Keratinocyte (primary cell): ENCODE results near the gene CLDND2. TPM values are rescaled to one million over a fixed set of nuclear protein-coding genes. Genes with fewer than 3 reads are reported as not detected.

Experiments
- DNase-seq: peaks from one replicate; pipeline ENCODE4 v3.0.0-alpha.2; 2011; ENCODE audit warnings: low read depth, missing footprints, low spot score
- FAIRE-seq: peaks from 2 replicates; lab custom pipeline; 2011; peaks lifted over from hg19 to GRCh38; lab: Jason Lieb, UNC
- H2AFZ ChIP-seq: 2 replicates; pipeline ENCODE4 v1.6.0; 2012; ENCODE audit warnings: low read length, control low read depth, inconsistent platforms; ENCODE audit not compliant: control insufficient read depth
- H3K27ac ChIP-seq: 2 replicates; pipeline ENCODE4 v1.5.1; 2011; ENCODE audit warnings: low read length; ENCODE audit not compliant: control insufficient read depth, insufficient read depth
- H3K27me3 ChIP-seq: 3 replicates; pipeline ENCODE4 v1.6.0; 2011; ENCODE audit warnings: low read length; ENCODE audit not compliant: control insufficient read depth, insufficient read depth; ENCODE audit errors: extremely low read depth
- H3K36me3 ChIP-seq, 2 experiments: 2 replicates in 1 of 2; 3 replicates in 1 of 2; pipeline ENCODE4 v1.5.1; 2011; ENCODE audit warnings: low read length in 2 of 2, mild to moderate bottlenecking in 1 of 2; ENCODE audit not compliant: control insufficient read depth in 2 of 2, insufficient read depth in 2 of 2; ENCODE audit errors: extremely low read depth in 1 of 2
- H3K4me1 ChIP-seq: 3 replicates; pipeline ENCODE4 v1.5.1; 2011; ENCODE audit warnings: low read length; ENCODE audit not compliant: control insufficient read depth, insufficient read depth; ENCODE audit errors: extremely low read depth
- H3K4me2 ChIP-seq: 3 replicates; pipeline ENCODE4 v1.6.0; 2011; ENCODE audit warnings: low read depth, low read length; ENCODE audit not compliant: control insufficient read depth, insufficient read depth; ENCODE audit errors: extremely low read depth
- H3K4me3 ChIP-seq, 3 experiments: fragments of 200-600 bp in 1 of 3; sonication (generic) in 1 of 3; 2 replicates in 2 of 3; 3 replicates in 1 of 3; pipeline ENCODE4 v1.5.1; 2011 to 2016; ENCODE audit warnings: low read length in 3 of 3, mild to moderate bottlenecking in 3 of 3, control low read depth in 2 of 3, inconsistent platforms in 1 of 3, low read depth in 1 of 3, mixed read lengths in 1 of 3, mixed run types in 1 of 3, moderate library complexity in 1 of 3; ENCODE audit not compliant: control insufficient read depth in 2 of 3, insufficient read depth in 2 of 3; ENCODE audit errors: extremely low read depth in 1 of 3
- H3K79me2 ChIP-seq: 2 replicates; pipeline ENCODE4 v1.6.0; 2012; ENCODE audit warnings: low read length; ENCODE audit not compliant: control insufficient read depth, insufficient read depth
- H3K9ac ChIP-seq: 3 replicates; pipeline ENCODE4 v1.6.0; 2011; ENCODE audit warnings: low read length; ENCODE audit not compliant: control insufficient read depth, insufficient read depth; ENCODE audit errors: extremely low read depth
- H3K9me1 ChIP-seq: 3 replicates; pipeline ENCODE4 v1.6.0; 2011; ENCODE audit warnings: low read length; ENCODE audit not compliant: control insufficient read depth, insufficient read depth; ENCODE audit errors: extremely low read depth
- H3K9me3 ChIP-seq: 2 replicates; pipeline ENCODE4 v1.5.1; 2012; ENCODE audit warnings: low read depth, low read length; ENCODE audit not compliant: control insufficient read depth
- H4K20me1 ChIP-seq: 3 replicates; pipeline ENCODE4 v1.6.0; 2011; ENCODE audit warnings: low read length; ENCODE audit not compliant: control insufficient read depth, insufficient read depth; ENCODE audit errors: extremely low read depth
- CTCF ChIP-seq, 3 experiments: IDR thresholded peaks in 1 of 3; conservative IDR thresholded peaks in 1 of 3; optimal IDR thresholded peaks in 1 of 3; 2 replicates in 2 of 3; 3 replicates in 1 of 3; pipeline versions ENCODE3 to v1.5.1; 2011; ENCODE audit warnings: low read length in 3 of 3, mild to moderate bottlenecking in 3 of 3, moderate library complexity in 2 of 3, control low read depth in 1 of 3, inconsistent platforms in 1 of 3; ENCODE audit not compliant: insufficient read depth in 2 of 3; ENCODE audit errors: extremely low read depth in 1 of 3
- EZH2 ChIP-seq: IDR thresholded peaks from one replicate; pipeline ENCODE4 v1.6.1; 2012; ENCODE audit warnings: inconsistent platforms, mild to moderate bottlenecking, low read length, moderate library complexity
- dilution Hi-C: fragments of 300-500 bp; cut with MboI; formaldehyde crosslinking; loops from one replicate; pipeline ENCODE4 v1.7.0; 2020; ENCODE audit warnings: low sequenced_read_pairs; ENCODE audit not compliant: extremely low pct_ligation_motif_present
- polyA plus RNA-seq, 5 experiments: library from polyadenylated mRNA; depleted of rRNA in 3 of 5; stranded (reverse) in 3 of 5; stranded (forward) in 1 of 5; unstranded in 1 of 5; fragments of >200 nt; gene quantifications; 1 replicate in 1 of 5; 2 replicates in 3 of 5; 3 replicates in 1 of 5; pipeline versions ENCODE4 v1.2.1 to v1.2.3, GENCODE V29; 2011 to 2012; ENCODE audit warnings: missing spikeins in 2 of 5, low read depth in 1 of 5, low replicate concordance in 1 of 5

CLDND2 gene
- polyA plus RNA-seq, 1 donor (not counting 4 experiments of a cell fraction or from before 2014, with no cell fraction given): 0.37 TPM

- DNase-seq (no peak), FAIRE-seq (no peak)
- Histone ChIP-seq H3K4me3 (peak overlapping the region; percentile 62 to 80 (median 75)), H3K79me2 (no peaks in the 10 kb centered on the region), H3K36me3 (no peaks in the 10 kb centered on the region), H3K27me3 (no peaks in the 10 kb centered on the region), H3K9me1 (no peaks in the 10 kb centered on the region), H4K20me1 (no peaks in the 10 kb centered on the region), H2AFZ (peak overlapping the region; percentile 81), H3K9me3 (no peaks in the 10 kb centered on the region), H3K9ac (peak overlapping the region; percentile 49), H3K4me1 (peaks cover 8% of the 10 kb centered on the region), H3K27ac (peak overlapping the region; percentile 44), H3K4me2 (peak overlapping the region; percentile 84)
- dilution Hi-C loops: no loop called here
- peak; percentile 70 to 96 (median 83) for TF ChIP-seq CTCF (optimal IDR thresholded peaks at IDR 0.05 in 1 of 3, IDR thresholded peaks at IDR 0.05 in 1 of 3, conservative IDR thresholded peaks at IDR 0.05 in 1 of 3; ENCODE audit: extremely low read depth in 1 of 3, insufficient read depth in 2 of 3, low read length in 3 of 3)
- TF ChIP-seq EZH2: no peak
These were observed 30.1 kb downstream of the CLDND2 start for GRCh38 chr19:51338563-51339312.

GRCh38 chr19:51337861-51338562 lies 30.8 kb downstream of the CLDND2 start:
- H3K9me1 ChIP-seq: no peaks in the 10 kb centered on the region
- no peak overlapping the region for H3K9ac ChIP-seq

More at GRCh38 chr19:51337861-51338562, 30.8 kb downstream of the CLDND2 start:
- Histone ChIP-seq H3K27me3 (no peaks in the 10 kb centered on the region), H3K4me3 (no peak overlapping the region), H2AFZ (no peak overlapping the region), H3K9me3 (no peaks in the 10 kb centered on the region), H3K27ac (no peak overlapping the region), H3K79me2 (no peaks in the 10 kb centered on the region), H4K20me1 (no peaks in the 10 kb centered on the region), H3K4me1 (peaks cover 8% of the 10 kb centered on the region), H3K4me2 (peak overlapping the region; percentile 84), H3K36me3 (no peaks in the 10 kb centered on the region)
- dilution Hi-C loops: no loop called here
- TF ChIP-seq EZH2 (no peak), CTCF (optimal IDR thresholded peaks at IDR 0.05 in 1 of 3, IDR thresholded peaks at IDR 0.05 in 1 of 3, conservative IDR thresholded peaks at IDR 0.05 in 1 of 3; ENCODE audit: extremely low read depth in 1 of 3, insufficient read depth in 2 of 3, low read length in 3 of 3) (no peak)
- DNase-seq (no peak), FAIRE-seq (no peak)
